ENCODE results near the gene RASSF5.

RASSF5 gene

GRCh38 chr1:206518206-206518605, 10.9 kb downstream of the RASSF5 start:
- no peak for DNase-seq

- no peak for DNase-seq
Measured at GRCh38 chr1:206518743-206519142, 11.4 kb downstream of the RASSF5 start.

DNA sequence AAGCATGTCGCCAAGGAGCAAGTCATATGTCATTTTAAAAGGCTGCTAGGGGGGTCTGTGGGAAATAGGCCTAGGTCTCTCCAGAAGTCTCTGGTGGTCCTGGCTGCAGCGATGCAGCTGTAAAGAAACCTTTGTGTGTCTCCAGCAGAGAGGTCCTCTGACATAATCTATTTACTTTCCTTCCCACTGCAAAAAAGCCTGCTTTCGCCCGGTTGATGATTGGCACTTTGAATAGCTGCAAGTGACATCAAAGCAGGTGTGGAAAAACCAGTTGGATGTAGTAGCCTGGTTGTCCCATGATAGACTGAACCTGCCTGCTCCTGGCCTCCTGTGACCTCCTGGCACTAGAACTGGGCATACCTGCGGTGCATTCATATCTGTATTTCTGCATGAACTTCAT, 13.8 kb downstream of the RASSF5 start:
- DNase-seq, result no peak

DNA sequence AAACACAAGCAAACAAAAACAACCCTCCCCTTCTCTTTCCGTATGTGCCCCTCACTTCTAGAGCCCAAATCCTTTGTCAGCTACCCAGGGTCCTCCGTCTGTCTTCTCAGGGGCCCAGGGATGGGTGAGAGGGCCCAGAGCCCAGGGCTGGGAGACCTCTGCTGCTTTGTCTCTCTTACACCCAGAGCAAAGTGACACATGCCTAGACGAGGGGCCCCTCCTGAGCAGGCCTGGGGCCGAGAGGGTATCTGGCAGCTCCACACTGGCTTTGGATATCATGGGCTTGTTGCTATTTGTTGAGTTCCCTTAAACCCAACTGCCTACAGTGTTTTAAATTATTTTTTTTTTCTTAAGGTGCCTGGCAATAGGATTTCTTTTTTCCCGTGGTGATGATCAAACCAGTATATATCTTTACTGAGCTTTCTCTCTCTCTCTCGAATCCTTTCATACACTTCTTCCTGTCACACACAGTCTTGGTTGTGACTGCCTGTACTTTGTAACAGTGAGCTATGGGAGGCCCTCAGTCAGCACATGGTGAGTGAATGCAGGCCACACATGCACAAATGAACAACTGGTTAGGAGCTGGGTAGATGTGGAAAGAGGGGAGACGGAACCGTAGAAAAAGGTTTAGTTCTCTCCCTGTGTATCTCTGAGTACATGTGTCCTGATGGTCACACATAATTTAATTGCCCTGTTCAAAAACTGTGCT, 14.5 kb downstream of the RASSF5 start:
- DNase-seq, result no peak

- DNase-seq, result no peak
Measured at GRCh38 chr1:206524739-206525364, 17.5 kb downstream of the RASSF5 start.

DNA sequence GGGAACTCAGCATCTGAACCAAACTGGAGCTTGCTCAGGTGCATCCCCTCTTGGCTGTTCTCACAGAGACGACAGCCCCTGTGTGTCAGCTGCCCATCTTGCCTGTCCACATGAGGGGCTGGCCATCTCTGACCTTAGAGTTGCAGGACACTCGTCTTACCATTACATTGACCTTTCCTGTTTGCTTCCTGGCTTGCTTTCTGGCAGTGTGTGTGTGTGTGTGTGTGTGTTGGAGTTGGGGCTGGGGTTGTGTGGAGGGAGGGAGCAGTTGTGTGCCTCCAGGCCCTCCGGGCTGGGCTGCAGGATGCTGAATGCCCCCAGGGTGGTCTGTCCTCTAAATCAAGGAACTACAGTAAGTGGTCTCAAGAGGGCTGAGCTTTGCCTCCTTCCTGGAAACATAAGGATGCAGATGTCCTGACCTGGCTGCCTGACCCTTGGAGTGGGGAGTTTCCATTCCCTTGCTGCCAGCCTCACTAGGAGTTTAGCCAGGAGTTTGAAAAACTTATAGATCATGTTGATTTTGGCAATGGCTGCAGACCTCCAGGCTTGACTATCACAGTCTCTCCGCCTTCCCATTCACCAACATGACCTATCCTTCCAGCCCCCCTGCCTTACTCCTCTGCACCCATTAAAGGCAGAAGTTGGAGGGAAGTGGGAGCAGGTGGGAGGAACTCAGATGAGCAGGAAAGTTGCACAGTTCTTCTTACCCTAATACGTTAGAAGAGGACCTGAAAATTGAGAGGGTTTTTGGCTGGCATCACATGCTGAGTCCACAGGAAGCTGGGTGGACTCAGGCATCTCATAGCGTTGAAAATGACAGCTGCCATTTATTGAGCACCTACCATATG, 19.0 kb downstream of the RASSF5 start:
- no peak for DNase-seq

GRCh38 chr1:206529425-206529824, 22.1 kb downstream of the RASSF5 start:
- no peak for DNase-seq

GRCh38 chr1:206532368-206532767, 25.0 kb downstream of the RASSF5 start:
- no peak for DNase-seq

DNA sequence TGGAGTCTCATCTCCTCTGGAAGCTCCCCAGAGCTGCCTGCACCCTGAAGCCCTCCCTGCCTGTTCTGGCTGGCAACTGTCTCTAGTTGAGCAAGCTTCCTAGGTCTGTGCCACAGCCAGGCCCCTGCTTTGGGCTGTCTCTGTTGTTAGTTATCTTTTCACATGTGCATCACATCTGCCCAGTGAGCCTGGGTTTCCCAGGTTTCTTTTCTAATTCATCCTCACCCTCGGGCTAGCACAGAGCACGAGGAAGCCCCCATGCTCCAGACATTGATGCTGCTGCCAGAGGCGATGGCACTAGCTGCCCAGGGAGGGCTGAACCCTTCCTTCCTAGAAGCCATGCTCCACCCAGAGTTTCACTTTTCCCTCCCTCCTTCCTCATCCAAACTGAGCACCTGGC, 27.2 kb downstream of the RASSF5 start:
- DNase-seq, result no peak

DNA sequence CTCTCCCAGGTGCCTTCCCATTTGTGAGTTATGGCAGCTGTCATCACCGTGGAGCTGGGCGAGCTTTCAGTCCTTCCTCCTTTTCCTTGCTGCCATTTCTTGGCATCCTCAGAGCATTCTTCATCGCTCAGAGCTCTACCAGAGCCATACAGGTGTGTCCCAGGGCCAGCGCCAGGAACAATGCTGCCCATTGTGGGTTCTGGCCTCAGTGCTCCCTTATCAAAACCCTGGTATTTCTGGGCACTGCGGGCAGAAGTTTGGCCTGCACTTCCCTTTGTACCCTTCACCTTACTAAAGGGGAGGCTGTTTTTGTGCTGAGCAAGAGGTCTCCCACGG, 28.5 kb downstream of the RASSF5 start:
- no peak for DNase-seq

GRCh38 chr1:206537141-206537540, 29.8 kb downstream of the RASSF5 start:
- no peak for DNase-seq

GRCh38 chr1:206538086-206538770, 30.9 kb downstream of the RASSF5 start:
- no peak for DNase-seq

DNA sequence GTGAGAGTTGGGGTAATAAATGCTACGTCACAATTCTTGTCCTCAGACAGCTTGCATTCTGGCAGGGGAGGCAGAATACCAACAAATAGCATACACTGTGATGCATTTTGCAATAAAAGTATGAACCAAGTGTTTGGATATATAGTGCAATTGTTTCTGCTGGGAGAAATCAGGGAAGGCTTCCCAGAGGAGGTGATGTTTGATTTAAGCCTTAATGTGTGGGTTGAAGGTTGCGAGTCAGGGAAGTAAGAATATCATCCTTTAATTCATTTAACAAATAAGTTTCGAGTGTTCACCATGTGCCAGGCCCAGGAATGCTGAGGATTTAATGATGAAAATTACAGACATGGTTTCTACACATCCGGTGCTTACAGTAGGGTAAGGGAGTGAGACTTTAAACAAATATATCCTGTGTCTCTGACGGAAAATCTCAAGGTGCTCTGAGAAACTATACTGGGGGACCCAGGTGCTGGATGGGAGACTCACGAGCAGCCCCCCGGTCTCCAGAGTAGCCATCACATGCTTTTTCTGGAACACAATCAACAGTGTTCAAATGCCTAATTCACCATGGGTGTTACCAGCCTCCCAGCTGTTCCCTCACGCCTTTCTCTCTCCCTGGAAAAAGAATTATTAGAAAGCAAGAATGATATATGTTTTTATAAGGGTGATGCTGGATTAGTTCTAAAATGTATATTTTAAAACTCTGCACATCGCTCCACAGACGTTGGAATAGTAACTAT, 31.7 kb downstream of the RASSF5 start:
- DNase-seq, result no peak

- DNase-seq, result no peak
Measured at GRCh38 chr1:206540044-206540780, 32.9 kb downstream of the RASSF5 start.

- DNase-seq, result no peak
Measured at GRCh38 chr1:206541236-206541833, 34.0 kb downstream of the RASSF5 start.

DNA sequence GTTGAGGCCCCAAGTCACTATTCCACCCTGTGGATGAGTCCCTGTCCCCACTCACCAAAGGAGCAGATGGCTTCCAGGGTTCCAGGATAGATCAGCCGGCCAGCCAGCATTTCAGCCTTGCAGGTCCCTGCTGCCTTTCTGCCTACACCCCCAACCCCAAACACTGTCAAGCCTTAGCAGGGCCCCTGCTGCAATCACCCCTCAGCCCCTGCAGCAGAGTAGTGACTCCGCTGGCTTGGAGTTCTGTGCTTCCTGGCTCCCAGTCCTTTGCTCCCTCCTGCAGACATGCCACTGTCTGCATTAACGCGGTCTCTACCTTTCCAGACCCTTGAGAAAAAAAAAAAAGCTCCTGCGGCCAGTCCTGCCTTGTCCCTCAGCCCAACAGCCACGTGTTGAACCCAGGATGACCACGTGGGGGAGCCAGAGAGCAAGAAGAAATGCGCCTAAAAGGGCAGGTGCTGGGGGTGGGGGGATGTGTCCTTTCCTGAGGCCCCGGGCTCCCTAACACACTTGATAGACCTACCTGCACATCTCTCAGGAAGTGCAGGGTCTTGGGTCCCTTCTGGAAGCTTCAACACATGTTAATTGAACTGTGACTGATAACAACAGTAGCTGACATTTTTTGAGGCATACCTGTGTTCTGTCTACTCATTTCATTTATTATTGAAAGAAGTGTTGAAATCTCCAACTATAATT, 37.4 kb downstream of the RASSF5 start:
- DNase-seq, result no peak

- no peak for DNase-seq
Measured at GRCh38 chr1:206545351-206545750, 38.0 kb downstream of the RASSF5 start.

GRCh38 chr1:206547104-206547503, 39.8 kb downstream of the RASSF5 start:
- no peak for DNase-seq

DNA sequence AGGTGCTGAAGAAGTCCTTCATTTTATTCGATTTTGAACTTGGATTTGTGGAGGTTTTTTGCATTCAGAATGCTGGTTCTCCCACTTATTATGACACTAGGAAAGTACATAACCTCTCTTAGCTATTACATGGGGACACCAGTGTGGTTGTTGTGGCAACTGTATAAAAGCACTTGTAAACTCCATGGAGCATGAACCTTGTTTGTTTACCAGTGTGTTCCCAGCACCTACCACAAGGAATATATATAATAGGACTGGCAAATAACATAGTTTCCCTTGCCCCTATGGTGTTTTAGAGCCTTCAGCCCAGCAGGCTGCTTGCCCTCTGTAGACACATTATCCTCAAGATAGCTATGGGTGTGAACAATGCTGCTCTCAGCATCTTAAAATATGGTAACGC, 43.1 kb downstream of the RASSF5 start:
- no peak for DNase-seq

DNA sequence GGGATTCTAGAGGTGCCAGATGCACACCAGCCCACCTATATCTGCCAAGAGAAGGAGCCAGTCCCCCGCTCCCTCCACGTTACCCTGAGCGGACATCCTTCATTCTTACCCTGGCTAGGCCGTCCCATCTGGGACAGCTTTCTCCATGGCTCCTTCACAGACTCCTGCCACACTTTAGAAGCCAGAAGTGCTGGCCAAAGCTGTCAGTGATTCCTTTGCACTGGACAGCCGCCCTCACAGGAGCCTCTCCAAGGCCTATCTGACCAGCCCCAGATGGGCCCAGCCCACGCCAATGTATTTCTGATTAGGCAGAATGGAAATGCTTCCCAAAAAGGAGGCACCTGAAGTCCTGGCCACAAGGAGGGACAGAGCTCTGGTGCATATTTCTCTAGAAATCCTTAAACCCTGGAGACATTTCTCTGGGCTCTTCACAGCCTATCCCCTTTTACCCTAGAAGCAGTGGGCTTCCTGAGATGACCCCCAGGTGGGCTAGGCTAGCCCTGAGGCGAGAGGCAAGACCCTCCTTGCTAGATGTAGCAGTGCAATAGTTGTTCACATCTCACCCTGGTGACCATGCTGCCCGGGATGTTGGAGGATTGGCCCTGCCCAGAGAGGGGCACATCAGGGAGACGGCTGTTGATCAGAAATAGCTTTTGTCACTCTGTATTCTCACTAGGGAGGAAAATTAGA, 44.1 kb downstream of the RASSF5 start:
- no peak for DNase-seq

Data from cortex of kidney (tissue), 1 donor.